Peyer's patch (tissue), 4 donors: ENCODE results near the gene CLDN1.

Experiments used
- POLR2A ChIP-seq, 2 donors: fragments of 450-650 bp; IDR thresholded peaks; one replicate each; pipeline ENCODE4 v1.5.1; 2017; ENCODE audit warnings: antibody characterized with exemption in 2 of 2, mild to moderate bottlenecking in 2 of 2, moderate library complexity in 2 of 2
- TF ChIP-seq, protein P1 (sequence below), 6 experiments: fragments of 450-650 bp in 4 of 6; fragments of 200-600 bp in 2 of 6; sonication (generic) in 1 of 6; IDR thresholded peaks; one replicate each; pipeline ENCODE4 v1.5.1; 2017 to 2019; ENCODE audit warnings: antibody characterized with exemption in 6 of 6, mild to moderate bottlenecking in 3 of 6, moderate library complexity in 1 of 6

DNA sequence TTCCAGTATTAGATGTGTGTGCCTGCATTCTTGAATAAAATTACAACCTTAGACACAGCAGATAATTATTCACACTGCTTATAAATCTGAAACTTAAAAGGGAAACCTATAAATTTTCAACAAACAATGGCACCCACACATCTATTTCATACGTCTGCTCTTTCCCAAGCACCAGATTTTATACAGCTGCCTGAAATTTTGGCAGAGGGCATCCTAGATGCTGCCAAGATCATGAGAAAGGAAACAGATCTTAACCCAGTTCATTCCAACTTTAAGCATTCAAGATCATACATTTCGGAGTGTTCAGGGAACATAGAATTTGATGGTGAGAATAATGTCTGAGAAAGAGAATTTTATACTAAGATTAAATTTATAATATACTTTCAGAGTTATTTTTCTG lies 53.1 kb downstream of the CLDN1 start:
- TF ChIP-seq, protein P1, sequence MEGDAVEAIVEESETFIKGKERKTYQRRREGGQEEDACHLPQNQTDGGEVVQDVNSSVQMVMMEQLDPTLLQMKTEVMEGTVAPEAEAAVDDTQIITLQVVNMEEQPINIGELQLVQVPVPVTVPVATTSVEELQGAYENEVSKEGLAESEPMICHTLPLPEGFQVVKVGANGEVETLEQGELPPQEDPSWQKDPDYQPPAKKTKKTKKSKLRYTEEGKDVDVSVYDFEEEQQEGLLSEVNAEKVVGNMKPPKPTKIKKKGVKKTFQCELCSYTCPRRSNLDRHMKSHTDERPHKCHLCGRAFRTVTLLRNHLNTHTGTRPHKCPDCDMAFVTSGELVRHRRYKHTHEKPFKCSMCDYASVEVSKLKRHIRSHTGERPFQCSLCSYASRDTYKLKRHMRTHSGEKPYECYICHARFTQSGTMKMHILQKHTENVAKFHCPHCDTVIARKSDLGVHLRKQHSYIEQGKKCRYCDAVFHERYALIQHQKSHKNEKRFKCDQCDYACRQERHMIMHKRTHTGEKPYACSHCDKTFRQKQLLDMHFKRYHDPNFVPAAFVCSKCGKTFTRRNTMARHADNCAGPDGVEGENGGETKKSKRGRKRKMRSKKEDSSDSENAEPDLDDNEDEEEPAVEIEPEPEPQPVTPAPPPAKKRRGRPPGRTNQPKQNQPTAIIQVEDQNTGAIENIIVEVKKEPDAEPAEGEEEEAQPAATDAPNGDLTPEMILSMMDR (IDR thresholded peaks at IDR 0.05): no peak
- TF ChIP-seq POLR2A (IDR thresholded peaks at IDR 0.05): no peak
